Measurements from ENCODE around the gene FBXO31.

DNA sequence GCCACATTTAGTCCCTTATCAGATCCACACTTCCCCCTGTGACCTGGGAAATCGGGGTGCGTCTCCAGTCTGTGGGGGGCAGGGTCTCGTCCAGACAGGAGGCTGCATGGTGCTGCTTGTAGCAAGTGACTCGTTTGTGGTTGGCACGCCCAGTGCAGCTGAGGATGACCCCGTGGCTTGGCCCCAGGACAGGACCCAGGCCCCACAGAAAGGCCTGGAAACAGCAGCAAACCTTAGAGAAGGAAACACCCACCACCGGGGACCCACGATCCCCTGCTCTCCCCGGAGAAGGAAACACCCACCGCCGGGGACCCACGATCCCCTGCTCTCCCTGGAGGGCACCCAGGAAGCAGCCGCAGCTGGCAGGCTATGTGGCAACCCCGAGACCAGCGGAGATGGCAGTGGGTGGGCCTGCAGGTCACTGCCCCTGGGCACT, 58.1 kb downstream of the FBXO31 start:
- no peak for TF ChIP-seq CTCF (IDR thresholded peaks at IDR 0.05)
- no peak for TF ChIP-seq POLR2A (IDR thresholded peaks at IDR 0.05)
